K562 (cell line): Measurements from ENCODE around the gene SPATA24. TPM values are rescaled to one million over a fixed set of nuclear protein-coding genes. Genes with fewer than 3 reads are reported as not detected.

Experiments used
- C11orf30 ChIP-seq: fragments of 450-650 bp; IDR thresholded peaks from 2 replicates; pipeline ENCODE4 v1.6.1; 2016; ENCODE audit warnings: low read depth, mild to moderate bottlenecking
- MEIS2 ChIP-seq: fragments of 450-650 bp; IDR thresholded peaks from 2 replicates; pipeline ENCODE4 v1.6.1; 2014; ENCODE audit warnings: mild to moderate bottlenecking; ENCODE audit not compliant: partially characterized antibody
- NR2C2 ChIP-seq, 2 experiments: fragments of 200-800 bp in 1 of 2; sonication (Bioruptor generic) in 1 of 2; sonication (generic) in 1 of 2; formaldehyde crosslinking in 1 of 2; IDR thresholded peaks; 2 replicates each; pipeline versions ENCODE4 v1.6.1 to v1.8.0; 2016 to 2022; ENCODE audit warnings: mild to moderate bottlenecking in 1 of 2, missing compliant biosample characterization in 1 of 2, missing genetic modification characterization in 1 of 2, missing genetic modification reagents in 1 of 2
- SMC3 ChIP-seq: conservative IDR thresholded peaks from 2 replicates; pipeline ENCODE4 v1.6.1; 2011; ENCODE audit warnings: low read depth, low read length, improper control_type of control experiment; ENCODE audit not compliant: insufficient read depth
- ZNF174 ChIP-seq: fragments of 250-450 bp; sonication (Bioruptor Pico); IDR thresholded peaks from 2 replicates; pipeline ENCODE4 v1.4.0; 2020; ENCODE audit warnings: mild to moderate bottlenecking
- ZNF707 ChIP-seq: fragments of 250-450 bp; sonication (Bioruptor Pico); conservative IDR thresholded peaks from 2 replicates; pipeline ENCODE4 v1.8.0; 2022; ENCODE audit warnings: inconsistent platforms, mild to moderate bottlenecking, moderate library complexity
- ZNF766 ChIP-seq: fragments of 200-800 bp; sonication (Bioruptor generic); conservative IDR thresholded peaks from 2 replicates; pipeline ENCODE4 v1.6.1; 2016; ENCODE audit warnings: missing genetic modification characterization, missing compliant biosample characterization
- polyA plus RNA-seq, 8 experiments: library from polyadenylated mRNA; depleted of rRNA in 4 of 8; stranded (reverse) in 5 of 8; unstranded in 3 of 8; fragments of >200 nt; fragmentation: Nextera tagmentation in 2 of 8; fragmentation: Illumina TruSeq in 1 of 8; extraction: Ambion mirVana in 2 of 8; extraction: Trizol in 1 of 8; gene quantifications; 2 replicates each; pipeline versions ENCODE4 v1.2.1 to v1.2.3, GENCODE V29; 2011 to 2014; ENCODE audit warnings: inconsistent platforms in 1 of 8, missing spikeins in 1 of 8
- total RNA-seq, 7 experiments: library from RNA; depleted of rRNA in 6 of 7; stranded (reverse); fragments of >200 nt in 6 of 7; fragmentation: Illumina TruSeq in 2 of 7; extraction: Trizol in 2 of 7; gene quantifications; 2 replicates each; pipeline versions ENCODE4 v1.2.1 to v1.2.3, GENCODE V29; 2011 to 2021; ENCODE audit warnings: low replicate concordance in 1 of 7
- TF ChIP-seq, protein P1 (sequence below), 2 experiments: fragments of 450-650 bp; IDR thresholded peaks; 2 replicates each; pipeline ENCODE4 v1.6.1; 2016; ENCODE audit warnings: mild to moderate bottlenecking in 2 of 2, borderline replicate concordance in 1 of 2, low read depth in 1 of 2, moderate library complexity in 1 of 2
- TF ChIP-seq, protein P2 (sequence below): fragments of 450-650 bp; IDR thresholded peaks from 2 replicates; pipeline ENCODE4 v1.6.1; 2016
- TF ChIP-seq, protein P3 (sequence below): fragments of 450-650 bp; formaldehyde crosslinking; IDR thresholded peaks from 2 replicates; pipeline ENCODE4 v1.4.0; 2020; ENCODE audit warnings: mild to moderate bottlenecking, moderate library complexity
- TF ChIP-seq, protein P4 (sequence below): sonication (generic); formaldehyde crosslinking; IDR thresholded peaks from 2 replicates; pipeline ENCODE4 v1.8.1; 2023; ENCODE audit warnings: mild to moderate bottlenecking, missing genetic modification reagents

Gene SPATA24
- total and polyA plus RNA-seq, 9 of the 15 experiments (the other 6 are each of a cell fraction or from before 2014, with no cell fraction given), result 4.1 to 12.6 (median 8.0) TPM

DNA sequence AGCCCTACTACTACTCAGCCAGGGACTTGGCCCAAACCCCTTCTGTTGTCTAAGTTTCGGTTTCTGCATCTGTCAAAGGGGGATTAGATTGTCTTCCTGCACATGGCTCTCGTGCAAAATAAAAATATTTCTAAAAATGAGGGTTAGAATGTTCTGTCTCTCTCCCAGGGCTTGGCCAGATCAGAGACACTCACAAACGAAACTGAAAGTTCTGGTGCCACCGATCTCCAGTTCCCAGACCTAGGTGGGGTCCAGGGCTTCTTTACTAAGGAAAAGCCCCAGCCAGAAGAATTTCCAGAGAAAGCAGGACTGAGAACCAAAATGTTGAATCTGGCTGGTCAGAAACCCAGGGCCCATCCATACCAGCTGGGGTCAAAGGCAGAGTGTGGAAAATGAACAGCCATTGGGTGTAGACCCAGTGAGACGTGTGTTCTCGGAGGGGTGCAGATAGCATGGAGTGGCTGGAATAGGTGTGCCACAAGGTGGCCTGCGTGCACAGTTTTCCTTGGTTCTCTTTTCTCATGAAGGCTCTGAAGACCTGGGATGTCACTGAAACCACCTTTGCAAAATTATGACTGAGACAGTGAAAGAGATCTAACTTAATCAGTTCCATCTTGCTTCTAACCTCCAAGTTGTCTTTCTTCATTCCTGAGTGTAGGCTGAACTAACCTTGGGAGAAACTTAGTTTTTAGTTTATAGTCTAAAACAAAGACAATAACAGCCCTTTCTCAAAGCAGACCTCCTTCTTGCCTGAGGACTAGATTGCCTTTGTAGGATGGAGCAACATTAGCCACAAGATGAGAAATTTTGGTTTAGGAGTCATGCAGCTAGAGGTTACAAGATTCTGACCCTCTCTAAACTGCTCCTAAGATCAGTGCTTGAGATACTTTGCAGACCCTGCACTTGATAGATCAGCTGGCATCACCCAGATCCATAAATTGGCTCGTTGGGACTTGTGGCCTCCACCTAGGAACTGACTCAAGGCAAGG, 18.5 kb downstream of the SPATA24 start (continued):
- TF ChIP-seq SMC3 (peak; percentile 74), NR2C2 (CRISPR knock-in tag; IDR thresholded peaks at IDR 0.05) (no peak), NR2C2 (tag; IDR thresholded peaks at IDR 0.05) (peak; percentile 77; the same call in 1 of the 2 replicates), C11orf30 (no peak), MEIS2 (no peak), ZNF174 (CRISPR knock-in tag) (no peak), ZNF766 (CRISPR knock-in tag) (0 out of 2 replicates have a peak, but pooled peaks have one; percentile 42), ZNF707 (CRISPR knock-in tag) (no peak)
- TF ChIP-seq, protein P1, sequence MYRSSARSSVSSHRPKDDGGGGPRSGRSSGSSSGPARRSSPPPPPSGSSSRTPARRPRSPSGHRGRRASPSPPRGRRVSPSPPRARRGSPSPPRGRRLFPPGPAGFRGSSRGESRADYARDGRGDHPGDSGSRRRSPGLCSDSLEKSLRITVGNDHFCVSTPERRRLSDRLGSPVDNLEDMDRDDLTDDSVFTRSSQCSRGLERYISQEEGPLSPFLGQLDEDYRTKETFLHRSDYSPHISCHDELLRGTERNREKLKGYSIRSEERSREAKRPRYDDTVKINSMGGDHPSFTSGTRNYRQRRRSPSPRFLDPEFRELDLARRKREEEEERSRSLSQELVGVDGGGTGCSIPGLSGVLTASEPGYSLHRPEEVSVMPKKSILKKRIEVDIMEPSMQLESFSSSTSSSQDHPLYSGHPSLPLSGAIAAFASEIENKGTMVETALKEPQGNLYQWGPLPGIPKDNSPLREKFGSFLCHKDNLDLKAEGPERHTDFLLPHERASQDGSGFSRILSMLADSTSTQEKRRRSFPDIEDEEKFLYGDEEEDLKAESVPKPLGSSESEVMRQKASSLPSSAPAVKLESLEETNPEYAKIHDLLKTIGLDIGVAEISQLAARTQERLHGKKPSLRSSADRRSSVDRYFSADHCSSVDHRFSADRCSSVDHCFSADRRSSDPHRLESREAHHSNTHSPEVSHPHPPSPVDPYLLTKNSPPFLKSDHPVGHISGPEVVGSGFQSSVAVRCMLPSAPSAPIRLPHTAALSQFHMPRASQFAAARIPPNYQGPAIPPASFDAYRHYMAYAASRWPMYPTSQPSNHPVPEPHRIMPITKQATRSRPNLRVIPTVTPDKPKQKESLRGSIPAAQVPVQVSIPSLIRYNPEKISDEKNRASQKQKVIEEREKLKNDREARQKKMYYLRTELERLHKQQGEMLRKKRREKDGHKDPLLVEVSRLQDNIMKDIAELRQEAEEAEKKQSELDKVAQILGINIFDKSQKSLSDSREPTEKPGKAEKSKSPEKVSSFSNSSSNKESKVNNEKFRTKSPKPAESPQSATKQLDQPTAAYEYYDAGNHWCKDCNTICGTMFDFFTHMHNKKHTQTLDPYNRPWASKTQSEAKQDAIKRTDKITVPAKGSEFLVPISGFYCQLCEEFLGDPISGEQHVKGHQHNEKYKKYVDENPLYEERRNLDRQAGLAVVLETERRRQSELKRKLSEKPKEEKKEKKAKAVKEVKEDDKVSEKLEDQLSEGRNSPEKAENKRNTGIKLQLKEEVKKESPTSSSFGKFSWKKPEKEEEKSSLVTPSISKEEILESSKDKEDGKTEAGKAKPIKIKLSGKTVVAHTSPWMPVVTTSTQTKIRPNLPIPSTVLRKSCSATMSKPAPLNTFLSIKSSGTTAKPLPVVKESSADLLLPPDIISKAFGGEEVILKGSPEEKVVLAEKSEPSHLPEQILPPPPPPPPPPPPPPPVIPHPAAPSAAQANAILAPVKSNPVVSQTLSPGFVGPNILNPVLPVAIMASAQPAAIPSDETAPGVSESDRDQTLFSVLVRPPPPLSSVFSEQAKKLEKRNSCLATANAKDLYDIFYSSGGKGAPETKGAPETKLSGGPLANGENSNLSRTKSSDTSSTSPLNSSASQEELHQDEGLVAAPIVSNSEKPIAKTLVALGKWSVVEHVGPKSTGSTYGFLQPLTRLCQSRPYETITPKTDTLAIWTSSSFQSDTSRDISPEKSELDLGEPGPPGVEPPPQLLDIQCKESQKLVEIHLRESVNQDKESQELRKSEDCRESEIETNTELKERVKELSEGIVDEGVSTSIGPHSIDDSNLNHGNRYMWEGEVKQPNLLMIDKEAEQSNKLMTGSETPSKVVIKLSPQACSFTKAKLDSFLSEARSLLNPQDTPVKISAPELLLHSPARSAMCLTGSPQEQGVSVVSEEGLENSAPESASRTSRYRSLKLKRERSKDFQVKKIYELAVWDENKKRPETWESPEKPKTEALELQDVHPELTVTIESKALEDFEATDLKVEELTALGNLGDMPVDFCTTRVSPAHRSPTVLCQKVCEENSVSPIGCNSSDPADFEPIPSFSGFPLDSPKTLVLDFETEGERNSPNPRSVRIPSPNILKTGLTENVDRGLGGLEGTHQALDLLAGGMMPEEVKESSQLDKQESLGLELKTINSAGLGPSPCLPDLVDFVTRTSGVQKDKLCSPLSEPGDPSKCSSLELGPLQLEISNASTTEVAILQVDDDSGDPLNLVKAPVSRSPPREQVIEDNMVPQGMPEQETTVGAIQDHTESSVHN (IDR thresholded peaks at IDR 0.05; ENCODE audit: borderline replicate concordance in 1 of 2, low read depth in 1 of 2), result peak in 1 of 2 experiments; percentile 55; a peak in 1 of 4 replicates
- TF ChIP-seq, protein P2, sequence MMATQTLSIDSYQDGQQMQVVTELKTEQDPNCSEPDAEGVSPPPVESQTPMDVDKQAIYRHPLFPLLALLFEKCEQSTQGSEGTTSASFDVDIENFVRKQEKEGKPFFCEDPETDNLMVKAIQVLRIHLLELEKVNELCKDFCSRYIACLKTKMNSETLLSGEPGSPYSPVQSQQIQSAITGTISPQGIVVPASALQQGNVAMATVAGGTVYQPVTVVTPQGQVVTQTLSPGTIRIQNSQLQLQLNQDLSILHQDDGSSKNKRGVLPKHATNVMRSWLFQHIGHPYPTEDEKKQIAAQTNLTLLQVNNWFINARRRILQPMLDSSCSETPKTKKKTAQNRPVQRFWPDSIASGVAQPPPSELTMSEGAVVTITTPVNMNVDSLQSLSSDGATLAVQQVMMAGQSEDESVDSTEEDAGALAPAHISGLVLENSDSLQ, result 0 out of 2 replicates have a peak, but pooled peaks have one; percentile 15
- TF ChIP-seq, protein P3, sequence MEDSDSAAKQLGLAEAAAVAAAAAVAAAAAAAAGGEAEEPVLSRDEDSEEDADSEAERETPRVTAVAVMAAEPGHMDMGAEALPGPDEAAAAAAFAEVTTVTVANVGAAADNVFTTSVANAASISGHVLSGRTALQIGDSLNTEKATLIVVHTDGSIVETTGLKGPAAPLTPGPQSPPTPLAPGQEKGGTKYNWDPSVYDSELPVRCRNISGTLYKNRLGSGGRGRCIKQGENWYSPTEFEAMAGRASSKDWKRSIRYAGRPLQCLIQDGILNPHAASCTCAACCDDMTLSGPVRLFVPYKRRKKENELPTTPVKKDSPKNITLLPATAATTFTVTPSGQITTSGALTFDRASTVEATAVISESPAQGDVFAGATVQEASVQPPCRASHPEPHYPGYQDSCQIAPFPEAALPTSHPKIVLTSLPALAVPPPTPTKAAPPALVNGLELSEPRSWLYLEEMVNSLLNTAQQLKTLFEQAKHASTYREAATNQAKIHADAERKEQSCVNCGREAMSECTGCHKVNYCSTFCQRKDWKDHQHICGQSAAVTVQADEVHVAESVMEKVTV (CRISPR knock-in tag), result peak; percentile 12; the same call in 1 of the 2 replicates
- TF ChIP-seq, protein P4, sequence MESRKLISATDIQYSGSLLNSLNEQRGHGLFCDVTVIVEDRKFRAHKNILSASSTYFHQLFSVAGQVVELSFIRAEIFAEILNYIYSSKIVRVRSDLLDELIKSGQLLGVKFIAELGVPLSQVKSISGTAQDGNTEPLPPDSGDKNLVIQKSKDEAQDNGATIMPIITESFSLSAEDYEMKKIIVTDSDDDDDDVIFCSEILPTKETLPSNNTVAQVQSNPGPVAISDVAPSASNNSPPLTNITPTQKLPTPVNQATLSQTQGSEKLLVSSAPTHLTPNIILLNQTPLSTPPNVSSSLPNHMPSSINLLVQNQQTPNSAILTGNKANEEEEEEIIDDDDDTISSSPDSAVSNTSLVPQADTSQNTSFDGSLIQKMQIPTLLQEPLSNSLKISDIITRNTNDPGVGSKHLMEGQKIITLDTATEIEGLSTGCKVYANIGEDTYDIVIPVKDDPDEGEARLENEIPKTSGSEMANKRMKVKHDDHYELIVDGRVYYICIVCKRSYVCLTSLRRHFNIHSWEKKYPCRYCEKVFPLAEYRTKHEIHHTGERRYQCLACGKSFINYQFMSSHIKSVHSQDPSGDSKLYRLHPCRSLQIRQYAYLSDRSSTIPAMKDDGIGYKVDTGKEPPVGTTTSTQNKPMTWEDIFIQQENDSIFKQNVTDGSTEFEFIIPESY (CRISPR knock-in tag), result 0 out of 2 replicates have a peak, but pooled peaks have one; percentile 20
